Nephron (organoid): ENCODE data around the gene SNRNP70.
"Not testable (repeated sequence)": the region's sequence is repeated elsewhere in the genome, so short reads cannot be mapped to it uniquely, and the experiment has no call there.

Source experiments
- H3K27ac Mint-ChIP-seq, 3 experiments: 2 replicates each; pipeline ENCODE4 v1.8.0; 2020; ENCODE audit warnings: mixed read lengths in 3 of 3, mild to moderate bottlenecking in 2 of 3, moderate library complexity in 1 of 3
- H3K27me3 Mint-ChIP-seq: 2 replicates; pipeline ENCODE4 v1.8.0; 2021; ENCODE audit warnings: low read depth, mild to moderate bottlenecking, moderate library complexity, mixed read lengths
- H3K36me3 Mint-ChIP-seq: 2 replicates; pipeline ENCODE4 v1.8.0; 2020; ENCODE audit warnings: low read depth, mixed read lengths
- H3K4me1 Mint-ChIP-seq: 2 replicates; pipeline ENCODE4 v1.8.0; 2020; ENCODE audit warnings: mixed read lengths
- H3K4me3 Mint-ChIP-seq, 3 experiments: 2 replicates each; pipeline ENCODE4 v1.8.0; 2020; ENCODE audit warnings: mild to moderate bottlenecking in 3 of 3, mixed read lengths in 3 of 3, moderate library complexity in 2 of 3
- H3K9me3 Mint-ChIP-seq: 2 replicates; pipeline ENCODE4 v1.8.0; 2020; ENCODE audit warnings: mixed read lengths
- TF ChIP-seq, protein P1 (sequence below), 3 experiments: fragments of 200-600 bp; sonication (generic); IDR thresholded peaks; one replicate each; pipeline ENCODE4 v1.5.0; 2021; ENCODE audit warnings: antibody characterized with exemption in 3 of 3; ENCODE audit not compliant: unreplicated experiment in 3 of 3

SNRNP70 gene

DNA sequence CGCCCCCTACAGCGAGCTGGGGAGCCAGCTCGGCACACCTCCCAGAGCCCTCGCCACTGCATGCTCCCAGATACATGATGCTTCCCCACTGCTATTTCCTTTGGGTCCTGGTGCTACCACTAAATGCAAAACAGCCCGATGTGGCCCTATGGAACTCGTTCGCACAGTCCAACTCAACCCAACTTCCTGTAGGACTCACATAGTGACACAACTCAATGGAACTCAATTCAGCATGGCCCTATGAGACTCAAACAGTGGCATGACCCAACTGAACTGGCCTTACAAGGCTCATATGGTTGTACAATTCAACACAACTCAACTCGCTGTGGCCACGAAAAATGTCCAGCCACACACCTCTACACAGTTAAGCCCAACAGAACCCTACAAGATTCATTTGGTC lies 16.2 kb upstream of the SNRNP70 start:
- H3K4me3 Mint-ChIP-seq, result no peak overlapping the region
- H3K36me3 Mint-ChIP-seq, result peaks cover 10% of the 10 kb centered on the region
- peaks cover 16% of the 10 kb centered on the region for H3K9me3 Mint-ChIP-seq
- H3K4me1 Mint-ChIP-seq, result peaks cover 47% of the 10 kb centered on the region
- H3K27me3 Mint-ChIP-seq, result peaks cover 68% of the 10 kb centered on the region
- H3K27ac Mint-ChIP-seq, result no peak overlapping the region
- TF ChIP-seq, protein P1, sequence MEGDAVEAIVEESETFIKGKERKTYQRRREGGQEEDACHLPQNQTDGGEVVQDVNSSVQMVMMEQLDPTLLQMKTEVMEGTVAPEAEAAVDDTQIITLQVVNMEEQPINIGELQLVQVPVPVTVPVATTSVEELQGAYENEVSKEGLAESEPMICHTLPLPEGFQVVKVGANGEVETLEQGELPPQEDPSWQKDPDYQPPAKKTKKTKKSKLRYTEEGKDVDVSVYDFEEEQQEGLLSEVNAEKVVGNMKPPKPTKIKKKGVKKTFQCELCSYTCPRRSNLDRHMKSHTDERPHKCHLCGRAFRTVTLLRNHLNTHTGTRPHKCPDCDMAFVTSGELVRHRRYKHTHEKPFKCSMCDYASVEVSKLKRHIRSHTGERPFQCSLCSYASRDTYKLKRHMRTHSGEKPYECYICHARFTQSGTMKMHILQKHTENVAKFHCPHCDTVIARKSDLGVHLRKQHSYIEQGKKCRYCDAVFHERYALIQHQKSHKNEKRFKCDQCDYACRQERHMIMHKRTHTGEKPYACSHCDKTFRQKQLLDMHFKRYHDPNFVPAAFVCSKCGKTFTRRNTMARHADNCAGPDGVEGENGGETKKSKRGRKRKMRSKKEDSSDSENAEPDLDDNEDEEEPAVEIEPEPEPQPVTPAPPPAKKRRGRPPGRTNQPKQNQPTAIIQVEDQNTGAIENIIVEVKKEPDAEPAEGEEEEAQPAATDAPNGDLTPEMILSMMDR (IDR thresholded peaks at IDR 0.05; ENCODE audit: unreplicated experiment in 3 of 3), result no peak

GRCh38 chr19:49070416-49070815 lies 14.8 kb upstream of the SNRNP70 start:
- H3K27ac Mint-ChIP-seq, result no peak overlapping the region
- H3K9me3 Mint-ChIP-seq, result peaks cover 16% of the 10 kb centered on the region
- H3K27me3 Mint-ChIP-seq, result peaks cover 80% of the 10 kb centered on the region
- H3K4me1 Mint-ChIP-seq, result peaks cover 47% of the 10 kb centered on the region
- H3K4me3 Mint-ChIP-seq, result peak overlapping the region in 2 of 3 experiments; percentile 2 to 33
- peaks cover 10% of the 10 kb centered on the region for H3K36me3 Mint-ChIP-seq
- TF ChIP-seq, protein P1 (IDR thresholded peaks at IDR 0.05; ENCODE audit: unreplicated experiment in 3 of 3), result no peak

GRCh38 chr19:49071860-49072547 lies 13.2 kb upstream of the SNRNP70 start:
- TF ChIP-seq, protein P1 (IDR thresholded peaks at IDR 0.05; ENCODE audit: unreplicated experiment in 3 of 3), result no peak
- peaks cover 16% of the 10 kb centered on the region for H3K9me3 Mint-ChIP-seq
- H3K36me3 Mint-ChIP-seq, result peaks cover 10% of the 10 kb centered on the region
- peaks cover 72% of the 10 kb centered on the region for H3K27me3 Mint-ChIP-seq
- peaks cover 31% of the 10 kb centered on the region for H3K4me1 Mint-ChIP-seq
- no peak overlapping the region for H3K27ac Mint-ChIP-seq
- peak overlapping the region; percentile 55 to 72 (median 69) for H3K4me3 Mint-ChIP-seq

DNA sequence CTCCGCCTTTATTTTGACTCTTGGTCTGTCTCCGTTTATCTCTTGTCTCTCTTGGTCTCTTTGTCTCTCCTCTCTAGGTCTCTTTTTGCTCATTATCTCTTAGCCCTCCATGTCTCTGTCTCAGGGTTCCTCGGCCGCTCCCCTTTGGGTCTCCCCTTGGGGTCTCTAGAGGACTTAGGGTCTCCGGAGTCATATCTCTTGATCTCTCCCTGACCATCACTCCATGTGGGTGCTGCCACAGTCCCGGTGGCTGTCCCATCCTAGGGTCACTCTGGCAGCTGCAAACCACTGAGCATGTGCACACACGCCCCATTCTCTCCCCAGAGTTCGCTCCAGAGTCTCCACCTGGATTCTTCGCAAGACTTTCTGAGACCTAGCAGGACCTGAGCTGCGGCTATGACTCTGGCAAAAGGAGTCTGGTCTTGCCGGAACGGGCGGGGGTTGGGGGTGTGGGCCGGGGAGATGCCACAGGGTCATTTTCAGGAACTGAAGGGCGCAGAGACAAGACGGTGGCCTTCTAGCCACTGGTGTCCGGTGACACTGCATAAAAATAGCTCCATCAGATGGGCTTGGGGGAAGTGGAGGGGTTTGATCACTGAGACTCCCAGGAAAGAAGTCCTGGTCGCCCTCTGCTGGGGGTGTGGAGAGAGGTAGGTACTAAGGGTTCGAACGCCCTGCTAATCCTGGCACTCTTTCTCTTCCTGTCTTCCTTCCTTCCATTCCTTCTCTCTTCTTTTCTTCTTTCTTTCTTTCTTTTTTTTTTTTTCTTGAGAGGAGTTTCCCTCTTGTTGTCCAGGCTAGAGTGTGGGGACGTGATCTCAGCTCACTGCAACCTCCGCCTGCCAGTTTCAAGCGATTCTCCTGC lies 11.5 kb upstream of the SNRNP70 start:
- peaks cover 20% of the 10 kb centered on the region for H3K4me1 Mint-ChIP-seq
- H3K27ac Mint-ChIP-seq, result no peak overlapping the region
- H3K36me3 Mint-ChIP-seq, result peaks cover 10% of the 10 kb centered on the region
- H3K27me3 Mint-ChIP-seq, result peaks cover 64% of the 10 kb centered on the region
- H3K9me3 Mint-ChIP-seq, result peaks cover 16% of the 10 kb centered on the region
- H3K4me3 Mint-ChIP-seq, result peak overlapping the region; percentile 45 to 71 (median 66)
- TF ChIP-seq, protein P1 (IDR thresholded peaks at IDR 0.05; ENCODE audit: unreplicated experiment in 3 of 3), result no peak

DNA sequence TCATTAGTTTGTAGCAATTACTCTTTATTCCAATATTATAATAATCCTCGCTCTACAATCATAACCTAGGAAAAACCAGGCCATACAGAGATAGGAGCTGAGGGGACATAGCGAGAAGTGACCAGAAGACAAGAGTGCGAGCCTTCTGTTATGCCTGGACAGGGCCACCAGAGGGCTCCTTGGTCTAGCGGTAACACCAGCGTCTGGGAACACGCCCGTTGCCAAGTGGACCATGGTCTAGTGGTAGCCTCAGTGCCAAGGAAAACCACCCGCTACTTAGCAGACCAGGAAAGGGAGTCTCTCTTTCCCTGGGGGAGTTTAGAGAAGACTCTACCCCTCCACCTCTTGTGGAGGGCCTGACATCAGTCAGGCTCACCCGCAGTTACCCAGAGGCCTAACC lies 10.4 kb upstream of the SNRNP70 start:
- not testable (repeated sequence) for H3K4me3 Mint-ChIP-seq, H3K27ac Mint-ChIP-seq, H3K36me3 Mint-ChIP-seq, H3K9me3 Mint-ChIP-seq
- Mint-ChIP-seq H3K4me1 (peaks cover 20% of the 10 kb centered on the region), H3K27me3 (peaks cover 53% of the 10 kb centered on the region)
- TF ChIP-seq, protein P1 (IDR thresholded peaks at IDR 0.05; ENCODE audit: unreplicated experiment in 3 of 3), result peak; percentile 67 to 74 (median 71)
